ENCODE measurements around the gene UQCRHL.
"Not testable (repeated sequence)": the region's sequence is repeated elsewhere in the genome, so short reads cannot be mapped to it uniquely, and the experiment has no call there.

The UQCRHL gene

DNA sequence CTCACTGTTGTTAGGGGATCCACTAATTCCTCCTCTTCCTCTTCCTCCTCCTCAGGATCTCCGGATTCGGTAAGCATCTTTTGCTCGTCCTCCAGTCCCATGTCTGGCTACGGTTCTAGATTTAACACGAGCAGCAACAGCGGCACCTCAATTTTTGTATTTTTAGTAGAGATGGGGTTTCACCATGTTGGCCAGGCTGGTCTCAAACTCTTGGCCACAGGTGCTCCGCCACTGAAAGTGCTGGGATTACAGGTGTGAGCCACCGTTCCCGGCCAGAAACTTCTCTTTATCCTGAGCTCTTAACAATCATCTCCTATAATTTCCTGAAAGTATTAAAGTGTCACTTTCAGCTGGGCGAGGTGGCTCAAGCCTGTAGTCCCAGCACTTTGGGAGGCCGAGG, at the start of gene UQCRHL:
Gene UQCRHL, minus strand, starts transcription at position 101 of the 400 bp plus-strand sequence. Its CDS starts 0 bp downstream, at position 101.
- not testable (repeated sequence) for FAIRE-seq

GRCh38 chr1:15856888-15857287, 49.4 kb upstream of the UQCRHL start:
- no peak for FAIRE-seq

DNA sequence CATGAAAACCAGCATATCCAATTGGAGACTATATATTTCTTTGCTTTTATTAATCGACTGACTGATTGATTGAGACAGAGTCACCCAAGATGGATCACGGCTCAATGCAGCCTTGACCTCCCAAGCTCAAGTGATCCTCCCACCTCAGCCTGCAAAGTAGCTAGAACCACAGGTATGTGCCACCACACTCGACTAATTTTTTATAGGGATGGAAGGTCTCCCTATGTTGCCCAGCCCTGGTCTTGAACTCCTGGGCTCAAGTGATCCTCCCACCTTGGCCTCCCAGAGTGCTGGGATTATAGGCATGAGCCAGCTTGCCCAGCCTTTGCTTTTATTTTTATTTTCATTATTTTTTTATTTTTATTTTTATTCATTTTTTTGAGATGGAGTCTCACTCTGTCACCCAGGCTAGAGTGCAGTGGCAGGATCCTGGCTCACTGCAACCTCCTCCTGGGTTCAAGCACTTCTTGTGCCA, 45.4 kb upstream of the UQCRHL start:
- no peak for FAIRE-seq

GRCh38 chr1:15852036-15852827, 44.8 kb upstream of the UQCRHL start:
- FAIRE-seq = no peak

GRCh38 chr1:15851210-15852035, 44.0 kb upstream of the UQCRHL start:
- no peak for FAIRE-seq

DNA sequence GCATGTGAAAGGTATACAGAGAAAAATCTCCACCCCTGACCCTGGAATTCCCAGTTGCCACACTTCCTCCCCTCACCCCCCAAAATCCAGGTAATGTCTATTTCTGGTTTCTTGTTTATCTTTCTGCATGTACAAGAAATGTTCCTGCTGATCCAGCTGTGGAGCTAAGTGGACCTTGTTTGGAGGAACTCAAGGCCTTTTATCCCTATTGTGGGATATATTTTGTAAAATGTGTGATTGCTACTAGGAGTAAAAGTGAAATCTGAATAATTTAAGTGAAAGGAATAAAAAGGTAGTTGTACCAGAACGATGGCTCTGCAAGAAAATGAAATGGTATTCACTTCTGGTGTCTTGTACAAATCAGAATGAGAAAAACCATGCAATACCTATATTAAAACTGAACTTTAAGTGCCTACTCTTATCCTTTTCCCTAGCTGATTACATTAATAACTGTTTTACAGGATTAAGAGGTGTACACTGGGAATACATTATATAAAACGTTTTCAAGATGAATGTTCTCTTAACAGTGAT, 43.1 kb upstream of the UQCRHL start:
- no peak for FAIRE-seq

DNA sequence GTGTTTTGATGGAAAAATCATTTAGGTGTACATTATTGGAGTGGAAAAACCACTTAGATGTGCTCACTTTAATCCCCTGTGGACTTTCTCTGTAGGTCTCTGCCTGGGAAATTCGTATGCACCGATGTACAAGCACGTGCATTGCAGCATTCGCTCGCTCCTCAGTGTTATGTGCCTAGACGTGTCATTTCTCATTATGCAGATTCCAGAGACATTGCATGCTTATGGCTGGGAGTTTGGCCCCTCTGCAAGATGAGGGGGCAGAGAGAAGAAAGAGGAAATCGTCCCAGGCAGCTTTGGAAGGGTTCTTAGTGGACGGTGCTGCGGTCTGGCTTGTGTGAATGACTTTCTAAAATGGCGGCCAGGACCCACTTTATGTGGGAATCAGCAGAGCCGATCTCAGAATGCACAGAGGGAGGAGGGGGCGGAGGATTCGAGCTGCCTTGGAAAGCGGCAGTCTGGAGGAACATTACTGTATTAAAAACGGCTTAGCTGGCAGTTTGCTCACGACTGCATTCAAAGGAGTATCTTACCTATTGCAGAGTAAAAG, 42.4 kb upstream of the UQCRHL start:
- no peak for FAIRE-seq

- FAIRE-seq = no peak
Observed at GRCh38 chr1:15848929-15849774, 41.7 kb upstream of the UQCRHL start.

- no peak for FAIRE-seq
Observed at GRCh38 chr1:15848143-15848928, 40.9 kb upstream of the UQCRHL start.

GRCh38 chr1:15847893-15848142, 40.4 kb upstream of the UQCRHL start:
- no peak for FAIRE-seq

DNA sequence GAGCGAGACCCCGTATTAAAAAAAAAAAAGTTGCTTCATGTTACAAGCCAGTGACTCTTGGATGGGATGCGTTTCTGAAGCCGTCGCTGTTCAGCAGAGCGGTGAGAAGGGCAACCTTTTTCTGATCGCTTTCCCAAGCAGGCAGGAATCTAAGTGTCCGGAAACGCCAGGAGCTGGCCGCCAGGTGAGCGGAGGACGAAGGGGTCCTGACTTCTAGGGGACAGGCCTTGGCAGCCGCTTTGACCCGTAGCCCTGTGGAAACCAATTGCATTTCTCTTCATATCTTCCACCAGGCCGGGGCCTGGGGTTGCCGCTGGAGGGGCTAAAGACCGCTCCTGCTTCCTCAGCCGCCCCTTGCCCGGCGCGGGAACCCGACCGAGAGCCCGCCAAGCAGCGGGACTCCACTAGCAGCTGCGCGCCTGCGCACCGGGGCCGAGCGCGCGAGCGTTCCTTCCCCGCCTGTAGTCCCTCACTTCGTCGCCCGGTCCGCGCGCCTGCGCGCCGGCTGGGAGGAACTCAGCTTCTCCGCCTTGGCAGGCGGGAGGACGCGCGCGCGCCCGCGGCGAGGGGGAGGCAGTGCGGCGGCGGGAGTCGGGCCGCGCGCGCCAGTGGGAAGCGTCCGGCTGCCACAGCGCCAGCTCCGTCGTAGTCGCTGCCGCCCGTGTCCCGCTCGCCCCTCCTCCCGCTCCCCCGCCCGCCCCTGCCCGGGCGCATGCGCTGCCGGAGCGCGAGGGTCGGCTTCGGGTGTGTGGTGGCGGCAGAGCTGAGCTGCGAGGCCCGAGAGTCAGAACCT, 39.8 kb upstream of the UQCRHL start, which contains the start of gene SPEN:
Gene SPEN, plus strand, starts transcription at position 608 of the 793 bp plus-strand sequence. CDS start 361 bp downstream, outside the sequence.
- FAIRE-seq = no peak

- not testable (repeated sequence) for FAIRE-seq
Observed at GRCh38 chr1:15846056-15846455, 38.6 kb upstream of the UQCRHL start.

DNA sequence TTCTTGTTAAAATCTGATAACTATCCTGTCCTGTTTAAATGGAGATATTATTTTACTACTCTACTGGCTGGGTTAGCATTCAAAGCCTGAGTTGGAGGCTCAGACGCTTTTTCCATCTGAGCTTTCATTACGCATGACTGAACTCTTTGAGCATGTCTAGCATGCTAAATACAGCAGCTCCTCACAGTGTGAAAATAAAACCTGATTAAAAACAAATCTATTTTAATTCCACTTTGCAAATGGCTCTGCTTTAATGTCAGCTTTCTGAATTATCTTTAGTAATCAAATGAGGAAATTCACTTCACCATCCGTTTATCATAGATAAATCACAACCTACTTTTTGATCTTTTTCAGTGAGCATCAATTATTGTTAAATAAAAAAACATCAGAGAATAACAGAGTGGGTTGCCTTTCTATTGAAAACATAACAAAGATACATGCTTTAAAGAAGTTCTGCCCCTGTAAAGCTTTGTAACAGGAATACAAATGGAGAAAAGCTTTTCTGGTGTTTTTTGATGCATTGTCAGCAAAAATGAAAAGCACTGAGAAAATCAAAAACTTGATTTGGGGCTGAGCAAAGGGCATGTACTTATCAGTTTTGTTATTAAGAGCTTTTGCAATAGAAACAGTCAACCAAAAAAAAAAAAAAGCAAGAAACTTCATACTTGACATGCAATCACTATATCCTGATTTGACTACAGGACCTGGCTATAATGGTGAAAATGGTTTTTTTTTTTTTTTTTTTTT, 36.5 kb upstream of the UQCRHL start:
- FAIRE-seq = no peak

DNA sequence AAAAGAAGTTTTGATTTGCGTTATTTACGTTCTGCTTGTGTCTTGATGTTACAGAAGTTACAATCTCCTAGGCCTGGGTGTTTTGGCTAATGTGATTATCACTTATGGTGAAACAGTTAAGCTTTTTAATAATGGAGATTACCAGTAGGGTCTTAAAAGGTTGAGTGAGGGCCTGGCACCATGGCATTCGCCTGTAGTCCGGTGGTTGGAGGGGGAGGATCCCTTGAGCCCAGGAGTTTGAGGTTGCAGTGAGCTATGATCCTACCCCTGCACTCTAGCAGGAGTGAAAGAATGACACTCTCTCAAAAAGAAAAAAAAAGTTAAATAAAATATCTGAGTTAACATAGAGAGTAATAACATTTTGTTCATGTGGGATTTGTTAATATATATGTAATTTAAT, 31.3 kb upstream of the UQCRHL start:
- no peak for FAIRE-seq

DNA sequence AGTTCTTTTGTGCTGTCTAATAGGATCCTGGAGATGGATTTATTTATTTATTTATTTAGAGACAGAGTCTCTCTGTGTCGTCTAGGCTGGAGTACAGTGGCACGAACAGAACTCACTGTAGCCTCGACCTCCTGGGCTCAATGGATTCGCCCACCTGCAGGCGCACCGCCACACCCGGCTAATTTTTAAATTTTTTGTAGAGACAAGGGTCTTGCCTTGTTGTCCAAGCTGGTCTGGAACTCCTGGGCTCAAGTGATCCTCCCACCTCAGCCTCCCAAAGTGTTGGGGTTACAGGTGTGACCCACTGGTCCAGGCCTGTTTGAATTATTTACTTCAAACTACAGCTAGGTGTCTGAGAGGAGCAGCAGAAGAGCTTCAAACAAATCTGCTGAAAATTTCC, 30.5 kb upstream of the UQCRHL start:
- no peak for FAIRE-seq

GRCh38 chr1:15836772-15837669, 29.6 kb upstream of the UQCRHL start:
- no peak for FAIRE-seq

DNA sequence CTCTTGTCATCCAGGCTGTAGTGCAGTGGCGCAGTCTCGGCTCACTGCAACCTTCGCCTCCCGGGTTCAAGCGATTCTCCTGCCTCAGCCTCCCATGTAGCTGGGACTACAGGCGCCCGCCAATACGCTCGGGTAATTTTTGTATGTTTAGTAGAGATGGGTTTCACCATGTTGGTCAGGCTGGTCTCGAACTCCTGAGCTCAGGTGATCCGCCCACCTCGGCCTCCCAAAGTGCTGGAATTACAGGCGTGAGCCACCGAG, 29.0 kb upstream of the UQCRHL start:
- not testable (repeated sequence) for FAIRE-seq

GRCh38 chr1:15835741-15836510, 28.5 kb upstream of the UQCRHL start:
- FAIRE-seq = no peak

All from colon (tissue), 2 donors.